HepG2 (cell line): Measurements from ENCODE around the gene GIMAP4. TPM values are rescaled to one million over a fixed set of nuclear protein-coding genes. Genes with fewer than 3 reads are reported as not detected.

Experiments
- ATAC-seq: fragments of 200-7000 bp; cut with Tn5 transposase; 3 replicates; pipeline ENCODE4 v1.9.1; 2020; ENCODE audit warnings: mild to moderate bottlenecking, moderate library complexity
- BruUV-seq: library from RNA; stranded (reverse); fragments of 400-500 nt; replicated peaks from 2 replicates; lab custom pipeline; 2021; lab: Mats Ljungman, UMichigan
- CTCF ChIA-PET: fragments of 300-600 bp; formaldehyde crosslinking; extraction: SDS; loops from one replicate; lab custom pipeline; 2021; ENCODE audit warnings: low total read pairs, inconsistent platforms, low intra/inter-chr PET ratio; lab: Yijun Ruan, JAX
- POLR2A ChIA-PET: fragments of 350-600 bp; sonication (Branson Sonifier 250); formaldehyde crosslinking; loops from one replicate; lab custom pipeline; 2020; ENCODE audit warnings: antibody characterized with exemption, inconsistent platforms; lab: Yijun Ruan, JAX
- DNase-seq: peaks from one replicate; pipeline ENCODE4 v3.0.0-alpha.2; 2015; ENCODE audit warnings: low spot score
- FAIRE-seq: peaks from 3 replicates; lab custom pipeline; 2011; peaks lifted over from hg19 to GRCh38; lab: Jason Lieb, UNC
- H2AFZ ChIP-seq: one replicate; pipeline ENCODE4 v1.6.1; 2011; ENCODE audit warnings: low read length, inconsistent platforms
- H3K27ac ChIP-seq: fragments of 300-600 bp; 3 replicates; pipeline ENCODE4 v1.8.0; 2011; ENCODE audit warnings: mixed run types, mild to moderate bottlenecking, mixed read lengths, low read length, inconsistent platforms; ENCODE audit not compliant: insufficient read depth; ENCODE audit errors: extremely low read length
- H3K27me3 ChIP-seq, 2 experiments: fragments of 200-600 bp in 1 of 2; 2 replicates in 1 of 2; 3 replicates in 1 of 2; pipeline versions ENCODE4 v1.6.0 to v1.8.0; 2011; ENCODE audit warnings: low read length in 2 of 2, mild to moderate bottlenecking in 2 of 2, moderate library complexity in 2 of 2, inconsistent platforms in 1 of 2; ENCODE audit not compliant: insufficient read depth in 2 of 2, control insufficient read depth in 1 of 2
- H3K36me3 ChIP-seq, 2 experiments: fragments of 200-600 bp in 1 of 2; replicated peaks in 1 of 2; 2 replicates in 1 of 2; 3 replicates in 1 of 2; pipeline versions ENCODE4 v1.5.1 to v1.8.0; 2011; ENCODE audit warnings: low read length in 2 of 2, inconsistent platforms in 1 of 2; ENCODE audit not compliant: insufficient read depth in 2 of 2, control insufficient read depth in 1 of 2
- H3K4me1 ChIP-seq: 2 replicates; pipeline ENCODE4 v1.5.1; 2012; ENCODE audit warnings: low read length, inconsistent platforms; ENCODE audit not compliant: insufficient read depth
- H3K4me2 ChIP-seq: 2 replicates; pipeline ENCODE4 v1.6.0; 2011; ENCODE audit warnings: low read depth, low read length, inconsistent platforms
- H3K4me3 ChIP-seq, 3 experiments: fragments of 200-600 bp in 1 of 3; sonication (generic), shearing (Covaris generic) in 1 of 3; replicated peaks in 1 of 3; 2 replicates each; pipeline ENCODE4 v1.5.1; 2011 to 2016; ENCODE audit warnings: low read length in 3 of 3, inconsistent platforms in 2 of 3, low read depth in 2 of 3, mild to moderate bottlenecking in 2 of 3, control low read depth in 1 of 3, mixed read lengths in 1 of 3; ENCODE audit not compliant: insufficient read depth in 1 of 3
- H3K79me2 ChIP-seq: one replicate; pipeline ENCODE4 v1.6.1; 2011; ENCODE audit warnings: low read length, inconsistent platforms; ENCODE audit not compliant: insufficient read depth
- H3K9ac ChIP-seq: 2 replicates; pipeline ENCODE4 v1.6.0; 2011; ENCODE audit warnings: mild to moderate bottlenecking, low read depth, low read length, inconsistent platforms; ENCODE audit not compliant: insufficient read depth
- H3K9me3 ChIP-seq: 2 replicates; pipeline ENCODE4 v1.5.1; 2012; ENCODE audit warnings: mild to moderate bottlenecking, low read length
- H4K20me1 ChIP-seq: 2 replicates; pipeline ENCODE4 v1.6.0; 2011; ENCODE audit warnings: inconsistent platforms, mild to moderate bottlenecking, low read length, moderate library complexity; ENCODE audit not compliant: insufficient read depth
- ARNT2 ChIP-seq: sonication (generic); formaldehyde crosslinking; IDR thresholded peaks from 2 replicates; pipeline ENCODE4 v1.8.0; 2022; ENCODE audit warnings: mild to moderate bottlenecking, low read depth, missing genetic modification reagents, moderate library complexity
- BORCS8-MEF2B ChIP-seq: sonication (generic); formaldehyde crosslinking; IDR thresholded peaks from 2 replicates; pipeline ENCODE4 v1.8.0; 2022; ENCODE audit warnings: mild to moderate bottlenecking, missing genetic modification reagents
- SMAD1 ChIP-seq: sonication (generic); formaldehyde crosslinking; IDR thresholded peaks from 2 replicates; pipeline ENCODE4 v1.4.0; 2020; ENCODE audit warnings: missing genetic modification reagents, low read depth, mild to moderate bottlenecking, borderline replicate concordance
- TARDBP ChIP-seq: sonication (generic); formaldehyde crosslinking; IDR thresholded peaks from 2 replicates; pipeline ENCODE4 v1.8.0; 2022; ENCODE audit warnings: mild to moderate bottlenecking, missing genetic modification reagents
- TBX3 ChIP-seq: fragments of 450-650 bp; IDR thresholded peaks from 2 replicates; pipeline ENCODE4 v1.6.1; 2017; ENCODE audit warnings: antibody characterized with exemption, mild to moderate bottlenecking, inconsistent platforms, borderline replicate concordance
- TERF1 ChIP-seq: sonication (generic); formaldehyde crosslinking; IDR thresholded peaks from 2 replicates; pipeline ENCODE4 v1.8.0; 2022; ENCODE audit warnings: mild to moderate bottlenecking, missing genetic modification reagents, moderate library complexity
- ZFP91 ChIP-seq: sonication (generic); formaldehyde crosslinking; IDR thresholded peaks from 2 replicates; pipeline ENCODE4 v1.9.0; 2022; ENCODE audit warnings: missing genetic modification reagents, mild to moderate bottlenecking, borderline replicate concordance
- ZNF30 ChIP-seq: sonication (generic); formaldehyde crosslinking; IDR thresholded peaks from 2 replicates; pipeline ENCODE4 v1.5.0; 2020; ENCODE audit warnings: mild to moderate bottlenecking, missing genetic modification reagents
- ZNF317 ChIP-seq: sonication (generic); formaldehyde crosslinking; IDR thresholded peaks from 2 replicates; pipeline ENCODE4 v1.5.0; 2020; ENCODE audit warnings: mild to moderate bottlenecking, missing genetic modification reagents
- ZNF33B ChIP-seq: sonication (generic); formaldehyde crosslinking; IDR thresholded peaks from 2 replicates; pipeline ENCODE4 v1.5.1; 2020; ENCODE audit warnings: mild to moderate bottlenecking, missing genetic modification reagents
- ZNF775 ChIP-seq: sonication (generic); formaldehyde crosslinking; IDR thresholded peaks from 2 replicates; pipeline ENCODE4 v1.4.0; 2020; ENCODE audit warnings: missing genetic modification reagents, mild to moderate bottlenecking, moderate library complexity, borderline replicate concordance
- ZNF800 ChIP-seq: sonication (generic); formaldehyde crosslinking; IDR thresholded peaks from 2 replicates; pipeline ENCODE4 v1.4.0; 2020; ENCODE audit warnings: missing genetic modification reagents
- WGBS: methylation state at CpG from one replicate; pipeline ENCODE4 v1.1.6; 2017; ENCODE audit warnings: low lambda C conversion rate; 5-methylcytosine and 5-hydroxymethylcytosine counted together
- in situ Hi-C: cut with HindIII; loops from 2 replicates; pipeline ENCODE4 v1.10.0; 2017; ENCODE audit warnings: low pct_unique_long_range_greater_than_20kb; ENCODE audit not compliant: extremely low pct_ligation_motif_present
- intact Hi-C: fragments of 100-400 bp; cut with micrococcal nuclease; formaldehyde crosslinking; loops from one replicate; pipeline ENCODE4 v1.10.0; 2022; ENCODE audit not compliant: unreplicated experiment
- polyA plus RNA-seq, 8 experiments: library from polyadenylated mRNA; depleted of rRNA in 3 of 8; stranded (reverse) in 7 of 8; unstranded in 1 of 8; fragments of >200 nt; fragmentation: Illumina TruSeq in 4 of 8; extraction: Trizol in 4 of 8; gene quantifications; 2 replicates each; pipeline versions ENCODE4 v1.2.1 to v1.2.3, GENCODE V29; 2011 to 2016; ENCODE audit warnings: low read depth in 4 of 8, missing spikeins in 1 of 8, mixed read lengths in 1 of 8; ENCODE audit not compliant: insufficient read depth in 1 of 8
- total RNA-seq, 5 experiments: library from RNA; depleted of rRNA; stranded (reverse); fragments of >200 nt; fragmentation: Illumina TruSeq; extraction: Trizol; gene quantifications; 2 replicates each; pipeline ENCODE4 v1.2.3, GENCODE V29; 2016; ENCODE audit warnings: low read depth in 1 of 5

GIMAP4 gene
- total and polyA plus RNA-seq, 2 of the 13 experiments (the other 11 are each of a cell fraction or from before 2014, with no cell fraction given), result not detected

- no peak for TF ChIP-seq TBX3
- no peak for TF ChIP-seq ZNF800 (CRISPR knock-in tag)
- no peak for TF ChIP-seq ZNF30 (CRISPR knock-in tag)
- TF ChIP-seq SMAD1, result no peak
- TF ChIP-seq ARNT2 (CRISPR knock-in tag), result no peak
- no peak for TF ChIP-seq ZNF775 (CRISPR knock-in tag)
- no peak for TF ChIP-seq TARDBP (CRISPR knock-in tag)
- no peak for TF ChIP-seq BORCS8-MEF2B (CRISPR knock-in tag)
These were observed 696 bp downstream of the GIMAP4 start (continued) for GRCh38 chr7:150567871-150568301.

GRCh38 chr7:150568714-150569113 lies 1.5 kb downstream of the GIMAP4 start:
- ATAC-seq (no peak), DNase-seq (no peak)
- in situ Hi-C loops (no loop called here), intact Hi-C loops (no loop called here)
- H3K27me3 ChIP-seq, result peaks cover 0 to 9% of the 10 kb centered on the region in 2 experiments; a peak in 1 of 5 replicates
- H4K20me1 ChIP-seq, result no peaks in the 10 kb centered on the region
- WGBS, result 3% methylated on average over 2 of the region's 2 CpGs
- H3K79me2 ChIP-seq, result no peaks in the 10 kb centered on the region
- no TSS peak for BruUV-seq
- no peak for TF ChIP-seq ZFP91
- TF ChIP-seq ZNF317 (CRISPR knock-in tag), result no peak
- no peak for TF ChIP-seq TERF1
- no peak for TF ChIP-seq ZNF33B (CRISPR knock-in tag)
- TF ChIP-seq, all 625 proteins: peak for 0
- H3K9me3 ChIP-seq, result no peaks in the 10 kb centered on the region
- H3K4me3 ChIP-seq, result no peak overlapping the region
- H3K36me3 ChIP-seq, result no peaks in the 10 kb centered on the region
- no peak overlapping the region for H3K4me2 ChIP-seq
- ChIA-PET POLR2A (no interaction called here), CTCF (no interaction called here)
- FAIRE-seq, result no peak
- no peak overlapping the region for H3K9ac ChIP-seq
- H3K27ac ChIP-seq, result no peak overlapping the region
- no peak overlapping the region for H2AFZ ChIP-seq
- no peaks in the 10 kb centered on the region for H3K4me1 ChIP-seq
